Panc1 (cell line): ENCODE results near the gene ZDHHC7. TPM values are rescaled to one million over a fixed set of nuclear protein-coding genes. Genes with fewer than 3 reads are reported as not detected.
A peak's percentile ranks its signal among the peaks of the same experiment; 100 is the strongest.

Experiments used
- ATAC-seq: fragments of 200-7000 bp; cut with Tn5 transposase; 2 replicates; pipeline ENCODE4 v1.9.1; 2020; ENCODE audit warnings: mild to moderate bottlenecking, moderate library complexity
- Bru-seq: library from RNA; stranded (reverse); fragments of 400-500 nt; gene quantifications from one replicate; lab custom pipeline; 2021; lab: Mats Ljungman, UMichigan
- BruChase-seq, 2 experiments: library from RNA; stranded (reverse); fragments of 400-500 nt; gene quantifications; one replicate each; lab custom pipeline; 2021; lab: Mats Ljungman, UMichigan
- BruUV-seq: library from RNA; stranded (reverse); fragments of 400-500 nt; replicated peaks from 2 replicates; lab custom pipeline; 2021; lab: Mats Ljungman, UMichigan
- CTCF ChIA-PET: fragments of 300-600 bp; sonication (Branson Sonifier 250); formaldehyde crosslinking; loops from one replicate; lab custom pipeline; 2022; ENCODE audit warnings: antibody characterized with exemption; lab: Charles Lee
- POLR2A ChIA-PET: fragments of 300-600 bp; sonication (Branson Sonifier 250); formaldehyde crosslinking; loops from one replicate; lab custom pipeline; 2022; ENCODE audit warnings: antibody characterized with exemption; lab: Charles Lee
- DNase-seq: peaks from one replicate; pipeline ENCODE4 v3.0.0-alpha.2; 2010; ENCODE audit warnings: low read depth, low spot score
- H3K27ac ChIP-seq: 2 replicates; pipeline ENCODE4 v1.5.1; 2011; ENCODE audit warnings: mild to moderate bottlenecking, low read length, inconsistent platforms
- H3K27me3 ChIP-seq: fragments of 200-500 bp; sonication (Bioruptor generic); 2 replicates; pipeline ENCODE4 v1.6.0; 2014; ENCODE audit warnings: low read length, inconsistent platforms; ENCODE audit not compliant: control insufficient read depth, insufficient read depth
- H3K36me3 ChIP-seq: fragments of 200-500 bp; sonication (Bioruptor generic); 2 replicates; pipeline ENCODE4 v1.5.1; 2014; ENCODE audit warnings: inconsistent platforms, mild to moderate bottlenecking, low read length, moderate library complexity; ENCODE audit not compliant: control insufficient read depth, insufficient read depth
- H3K4me1 ChIP-seq: 2 replicates; pipeline ENCODE4 v1.5.1; 2011; ENCODE audit warnings: inconsistent platforms, mild to moderate bottlenecking, low read length, moderate library complexity; ENCODE audit not compliant: control insufficient read depth, insufficient read depth
- H3K4me3 ChIP-seq, 2 experiments: 2 replicates each; pipeline ENCODE4 v1.5.1; 2011 to 2012; ENCODE audit warnings: low read depth in 2 of 2, low read length in 2 of 2, mild to moderate bottlenecking in 2 of 2, inconsistent platforms in 1 of 2, moderate library complexity in 1 of 2
- H3K9me3 ChIP-seq: fragments of 200-500 bp; sonication (Bioruptor generic); 2 replicates; pipeline ENCODE4 v1.5.1; 2014; ENCODE audit warnings: low read depth, mild to moderate bottlenecking, inconsistent platforms, low read length, moderate library complexity; ENCODE audit not compliant: control insufficient read depth, insufficient read depth
- CTCF ChIP-seq: fragments of 450-650 bp; IDR thresholded peaks from 2 replicates; pipeline ENCODE4 v1.5.1; 2017; ENCODE audit warnings: mild to moderate bottlenecking
- POLR2AphosphoS5 ChIP-seq: IDR thresholded peaks from 2 replicates; pipeline ENCODE4 v1.6.1; 2012; ENCODE audit warnings: mild to moderate bottlenecking, low read depth, low read length, moderate library complexity
- REST ChIP-seq, 2 experiments: IDR thresholded peaks; 2 replicates each; pipeline ENCODE4 v1.6.1; 2011 to 2012; ENCODE audit warnings: low read depth in 2 of 2, control low read depth in 1 of 2, low read length in 1 of 2, mild to moderate bottlenecking in 1 of 2, moderate library complexity in 1 of 2; ENCODE audit not compliant: insufficient read depth in 1 of 2
- SIN3A ChIP-seq: IDR thresholded peaks from 2 replicates; pipeline ENCODE4 v1.6.1; 2012; ENCODE audit warnings: low read depth, mild to moderate bottlenecking, low read length, moderate library complexity, borderline replicate concordance; ENCODE audit not compliant: insufficient read depth
- TCF7L2 ChIP-seq: IDR thresholded peaks from 2 replicates; pipeline ENCODE4 v1.6.1; 2011; ENCODE audit warnings: mild to moderate bottlenecking, low read depth, low read length, inconsistent platforms
- in situ Hi-C: cut with HindIII; loops from 2 replicates; pipeline ENCODE4 v1.10.0; 2016; ENCODE audit warnings: low sequenced_read_pairs, low pct_unique_long_range_greater_than_20kb
- intact Hi-C: fragments of 100-400 bp; cut with micrococcal nuclease; formaldehyde crosslinking; loops from one replicate; pipeline ENCODE4 v1.10.0; 2022; ENCODE audit not compliant: unreplicated experiment
- long read RNA-seq: library from polyadenylated mRNA; unstranded; transcript quantifications from one replicate; pipeline ENCODE4 v2.0.0, GENCODE V29; 2021; ENCODE audit not compliant: unreplicated experiment
- polyA plus RNA-seq: library from polyadenylated mRNA; unstranded; fragments of >200 nt; gene quantifications from one replicate; pipeline ENCODE4 v1.2.1, GENCODE V29; 2012; ENCODE audit warnings: missing spikeins; ENCODE audit not compliant: insufficient read length
- total RNA-seq: library from RNA; stranded (reverse); gene quantifications from one replicate; pipeline ENCODE4 v1.2.1, GENCODE V29; 2021; ENCODE audit not compliant: unreplicated experiment

Gene ZDHHC7
- total RNA-seq (71.5 TPM), Bru-seq, nascent RNA (percentile 86 among the genes with signal in this experiment), BruChase-seq, experiment 1, labeled RNA remaining after a 2-hour chase (percentile 90 among the genes with signal in this experiment), BruChase-seq, experiment 2, labeled RNA remaining after a 6-hour chase (percentile 93 among the genes with signal in this experiment)
- 74.5 TPM for polyA plus RNA-seq
- long read RNA-seq, transcript ZDHHC7-201 (8 exons, 3,442 nt), result major isoform, 57 of 195 reads
- long read RNA-seq, transcript ZDHHC7-205 (5 exons, 582 nt), result minor isoform, 12 of 195 reads
- long read RNA-seq, transcript ZDHHC7-203 (9 exons, 1,488 nt), result minor isoform, 32 of 195 reads
- long read RNA-seq, partial matches to known transcripts, result 22 of 195 reads
- long read RNA-seq, other reads (novel, unspliced or antisense), result 70 of 195 reads

- BruUV-seq, result no TSS peak
- Histone ChIP-seq H3K9me3 (no peaks in the 10 kb centered on the region), H3K36me3 (peaks cover 10% of the 10 kb centered on the region; the same call in 1 of the 2 replicates), H3K27ac (peak within 1 kb of the TSS; percentile 97), H3K27me3 (no peaks in the 10 kb centered on the region), H3K4me3 (peak within 1 kb of the TSS; percentile 88 to 94), H3K4me1 (peaks cover 31% of the 10 kb centered on the region)
- DNase-seq (no peak), ATAC-seq (peak; percentile 96)
- TF ChIP-seq TCF7L2 (no peak), CTCF (no peak), POLR2AphosphoS5 (peak; percentile 86)
- CTCF ChIA-PET, result no interaction called here
- in situ Hi-C loops (no loop called here), intact Hi-C loops (no loop called here)
- POLR2A ChIA-PET, result no interaction called here
Measured at GRCh38 chr16:85010931-85011845, at the start of gene ZDHHC7. TSS of gene ZDHHC7 (minus strand) at chr16:85011535. CDS start at chr16:84990618, 20,917 bp downstream.

- H3K27ac ChIP-seq, result no peak overlapping the region
- no peaks in the 10 kb centered on the region for H3K27me3 ChIP-seq
- H3K4me3 ChIP-seq, result no peak overlapping the region
- no peak for DNase-seq
- no peaks in the 10 kb centered on the region for H3K36me3 ChIP-seq
- intact Hi-C loops (no loop called here), in situ Hi-C loops (no loop called here)
- no peaks in the 10 kb centered on the region for H3K9me3 ChIP-seq
- no TSS peak for BruUV-seq
- CTCF ChIA-PET, result no interaction called here
- ATAC-seq, result no peak
- peaks cover 9% of the 10 kb centered on the region for H3K4me1 ChIP-seq
- POLR2A ChIA-PET, result interaction anchor here (0.6 kb wide), 1 partner anchor 443 kb away, joined by 12 read pairs; no protein-coding TSS in a partner anchor
- TF ChIP-seq SIN3A (no peak), REST (IDR thresholded peaks at IDR 0.05; ENCODE audit: insufficient read depth in 1 of 2, low read depth in 2 of 2, low read length in 1 of 2) (no peak), TCF7L2 (no peak), POLR2AphosphoS5 (no peak), CTCF (no peak)
Measured at GRCh38 chr16:85058909-85059308, 47.6 kb upstream of the ZDHHC7 start.
